ENCODE measurements around the gene DMC1.

The DMC1 gene

DNA sequence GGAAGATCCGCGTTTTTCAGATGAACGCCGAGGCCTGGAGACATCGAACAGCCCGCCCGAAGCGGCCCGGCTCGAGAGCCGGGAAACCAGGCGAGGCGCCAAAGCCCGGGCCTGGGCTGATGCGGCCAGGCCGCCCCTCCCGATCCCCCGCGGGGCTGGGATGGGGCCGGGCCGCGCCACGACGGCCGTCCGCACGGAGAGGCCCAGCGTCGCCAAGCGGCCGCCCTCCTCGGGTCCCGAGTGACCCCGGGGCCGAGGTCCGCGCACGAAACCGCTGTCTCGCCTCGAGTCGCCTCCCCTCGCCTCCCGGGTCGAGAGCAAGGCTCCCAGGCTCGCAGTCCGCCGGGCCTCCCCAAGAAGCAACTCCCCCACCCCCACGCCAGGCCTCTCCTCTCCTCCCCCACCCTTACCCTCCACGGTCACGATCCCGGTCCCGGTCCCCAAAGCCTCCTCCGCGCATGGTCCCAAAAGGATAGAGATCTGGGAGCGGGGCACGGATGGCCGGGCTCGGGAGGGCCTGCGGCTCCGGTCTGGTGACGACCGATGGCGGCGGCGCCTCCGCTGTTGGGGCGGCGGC, 64.4 kb downstream of the DMC1 start:
- H3K27ac ChIP-seq, result peak overlapping the region; percentile 99
- TF ChIP-seq, protein P1, sequence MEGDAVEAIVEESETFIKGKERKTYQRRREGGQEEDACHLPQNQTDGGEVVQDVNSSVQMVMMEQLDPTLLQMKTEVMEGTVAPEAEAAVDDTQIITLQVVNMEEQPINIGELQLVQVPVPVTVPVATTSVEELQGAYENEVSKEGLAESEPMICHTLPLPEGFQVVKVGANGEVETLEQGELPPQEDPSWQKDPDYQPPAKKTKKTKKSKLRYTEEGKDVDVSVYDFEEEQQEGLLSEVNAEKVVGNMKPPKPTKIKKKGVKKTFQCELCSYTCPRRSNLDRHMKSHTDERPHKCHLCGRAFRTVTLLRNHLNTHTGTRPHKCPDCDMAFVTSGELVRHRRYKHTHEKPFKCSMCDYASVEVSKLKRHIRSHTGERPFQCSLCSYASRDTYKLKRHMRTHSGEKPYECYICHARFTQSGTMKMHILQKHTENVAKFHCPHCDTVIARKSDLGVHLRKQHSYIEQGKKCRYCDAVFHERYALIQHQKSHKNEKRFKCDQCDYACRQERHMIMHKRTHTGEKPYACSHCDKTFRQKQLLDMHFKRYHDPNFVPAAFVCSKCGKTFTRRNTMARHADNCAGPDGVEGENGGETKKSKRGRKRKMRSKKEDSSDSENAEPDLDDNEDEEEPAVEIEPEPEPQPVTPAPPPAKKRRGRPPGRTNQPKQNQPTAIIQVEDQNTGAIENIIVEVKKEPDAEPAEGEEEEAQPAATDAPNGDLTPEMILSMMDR (conservative IDR thresholded peaks at IDR 0.05), result no peak

DNA sequence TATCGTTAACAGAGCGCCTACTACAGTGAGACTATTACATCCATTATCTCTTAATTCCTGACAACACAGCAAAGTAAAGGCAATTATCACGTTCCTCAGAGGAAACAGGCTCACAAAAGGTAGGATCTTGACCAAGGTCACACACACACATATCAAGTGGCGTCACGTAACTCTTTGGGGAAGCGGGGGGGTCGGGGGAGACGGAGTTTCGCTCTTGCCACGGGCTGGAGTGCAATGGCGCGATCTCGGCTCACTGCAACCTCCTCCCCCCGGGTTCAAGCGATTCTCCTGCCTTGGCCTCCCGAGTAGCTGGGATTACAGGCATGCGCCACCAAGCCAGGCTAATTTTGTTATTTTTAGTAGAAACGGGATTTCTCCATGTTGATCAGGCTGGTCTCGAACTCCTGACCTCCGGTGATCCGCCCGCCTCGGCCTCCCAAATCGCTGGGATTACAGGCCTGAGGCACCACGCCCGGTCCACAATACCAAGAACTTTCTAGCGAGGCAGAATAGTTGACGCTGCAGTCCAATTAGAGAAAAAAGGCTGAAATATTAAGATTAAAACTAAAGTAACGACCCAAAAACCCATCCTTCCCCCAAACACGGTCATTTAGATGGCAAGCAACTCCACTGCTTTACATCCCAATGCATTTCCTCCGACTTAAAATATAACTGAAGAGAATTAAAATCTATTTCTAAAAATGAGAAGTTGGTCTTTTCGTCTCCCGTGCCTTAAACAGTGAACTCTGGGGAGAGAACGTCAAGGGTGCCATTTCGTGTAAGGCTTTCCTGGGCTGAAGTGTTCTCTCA, 65.0 kb downstream of the DMC1 start:
- peak overlapping the region; percentile 99 for H3K27ac ChIP-seq
- TF ChIP-seq, protein P1 (conservative IDR thresholded peaks at IDR 0.05), result no peak

DNA sequence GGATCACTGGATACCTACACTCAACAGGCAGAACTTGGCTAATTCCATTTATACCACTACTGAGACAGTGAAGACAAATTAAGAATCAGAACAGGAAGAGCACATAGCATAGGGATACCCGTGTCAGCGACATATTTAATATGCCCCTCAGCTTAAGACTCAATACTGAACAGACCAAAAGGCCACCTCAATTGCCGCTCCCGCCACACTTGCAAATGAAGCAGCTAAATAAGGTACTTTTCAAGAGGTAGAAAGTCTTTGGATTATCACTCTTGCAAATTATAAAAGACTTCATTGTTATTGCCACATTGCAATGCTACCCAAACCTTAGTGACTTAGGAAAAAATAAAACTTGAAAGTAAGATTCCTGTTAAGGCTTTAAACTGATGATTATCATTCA, 67.0 kb downstream of the DMC1 start:
- peak overlapping the region; percentile 99 for H3K27ac ChIP-seq
- TF ChIP-seq, protein P1 (conservative IDR thresholded peaks at IDR 0.05), result no peak

DNA sequence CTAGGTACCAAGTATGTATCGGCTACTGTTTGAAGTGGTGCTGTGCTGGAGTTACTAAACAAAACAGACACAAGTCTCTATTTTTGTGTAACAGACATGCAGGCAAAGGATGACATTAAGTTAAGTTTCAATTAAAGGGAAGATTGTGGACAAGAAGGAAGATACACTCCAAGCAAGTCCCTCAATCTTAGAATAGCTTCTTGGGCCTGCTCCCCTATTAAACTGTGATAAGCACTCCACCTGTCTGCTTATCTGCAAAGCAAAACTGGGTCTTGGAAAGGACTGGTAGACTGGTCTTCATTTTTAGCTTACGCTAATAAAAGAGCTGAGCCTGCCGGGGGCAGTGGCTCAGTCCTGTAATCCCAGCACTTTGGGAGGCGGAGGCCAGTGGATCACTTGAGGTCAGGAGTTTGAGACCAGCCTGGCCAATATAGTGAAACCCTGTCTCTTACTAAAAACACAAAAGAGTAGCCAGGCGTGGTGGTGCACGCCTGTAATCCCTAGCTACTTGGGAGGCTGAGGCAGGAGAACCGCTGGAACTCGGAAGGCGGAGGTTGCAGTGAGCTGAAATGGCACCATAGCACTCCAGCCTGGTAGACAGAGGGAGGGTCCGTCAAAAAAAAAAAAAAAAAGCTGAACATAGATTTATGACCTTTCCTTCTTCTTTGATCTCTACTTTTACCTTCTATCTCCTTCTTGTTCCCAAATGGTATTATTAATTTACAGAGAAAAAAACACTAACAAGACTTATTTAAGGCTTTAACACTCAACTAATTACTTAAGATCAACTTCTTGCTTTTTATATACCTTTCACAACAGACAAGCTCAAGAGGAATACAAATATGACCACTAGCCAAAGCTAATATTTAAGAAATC, 67.9 kb downstream of the DMC1 start:
- H3K27ac ChIP-seq, result peak overlapping the region; percentile 99

DNA sequence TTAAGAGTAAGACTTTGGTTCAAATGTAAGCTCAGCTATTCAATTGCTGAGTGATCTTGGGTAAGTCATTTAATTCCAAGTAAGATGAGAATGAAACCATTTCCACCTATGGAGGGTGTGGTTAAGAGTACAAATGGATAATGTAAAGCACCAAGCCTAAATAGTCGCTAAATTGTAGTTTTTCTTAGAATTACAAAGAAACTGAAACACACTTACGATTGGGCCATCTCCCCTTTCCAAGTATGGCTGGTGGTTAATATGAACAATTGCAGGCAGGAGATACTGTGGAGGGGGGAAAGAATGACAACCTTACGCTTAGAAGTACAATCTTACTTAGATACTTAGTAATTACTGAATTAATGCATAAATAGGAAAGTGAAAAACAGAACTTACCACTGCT, 72.1 kb downstream of the DMC1 start:
- TF ChIP-seq, protein P1 (conservative IDR thresholded peaks at IDR 0.05), result no peak
- H3K27ac ChIP-seq, result no peak overlapping the region

More for the DNA sequence above, 67.9 kb downstream of the DMC1 start:
- TF ChIP-seq, protein P1 (conservative IDR thresholded peaks at IDR 0.05), result no peak

DNA sequence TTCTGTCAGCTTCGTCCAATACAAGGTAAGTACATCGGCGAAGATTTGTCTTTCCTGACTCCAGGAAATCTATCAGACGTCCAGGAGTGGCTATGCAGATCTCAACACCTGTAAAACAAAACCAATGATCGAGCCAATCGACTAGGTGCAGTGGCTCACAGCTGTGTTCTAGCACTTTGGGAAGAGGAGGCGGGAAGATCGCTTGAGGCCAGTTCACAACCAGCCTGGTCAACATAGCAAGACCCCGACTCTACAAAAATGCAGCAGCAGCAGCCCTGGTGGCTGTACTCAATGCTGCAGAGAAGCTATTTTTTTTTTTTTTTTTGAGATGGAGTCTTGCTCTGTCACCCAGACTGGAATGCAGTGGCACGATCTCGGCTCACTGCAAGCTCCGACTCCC, 75.0 kb downstream of the DMC1 start:
- H3K27ac ChIP-seq, result no peak overlapping the region

More for the DNA sequence above, 75.0 kb downstream of the DMC1 start:
- TF ChIP-seq, protein P1 (conservative IDR thresholded peaks at IDR 0.05), result no peak

All from VCaP (cell line).